Gastroesophageal sphincter (tissue), 4 donors: Measurements from ENCODE around the gene MAP3K13. TPM values are rescaled to one million over a fixed set of nuclear protein-coding genes. Genes with fewer than 3 reads are reported as not detected.

Experiments used
- ATAC-seq: fragments of 150-250 bp; one replicate; pipeline ENCODE4 v1.9.1; 2016; ENCODE audit warnings: mild to moderate bottlenecking, moderate library complexity
- H3K27ac ChIP-seq, 4 donors: fragments of 200-600 bp; sonication (generic) in 3 of 4; 1 replicate in 3 of 4; 2 replicates in 1 of 4; pipeline ENCODE4 v1.5.1; 2016 to 2019
- H3K27me3 ChIP-seq: fragments of 200-600 bp; sonication (generic); one replicate; pipeline ENCODE4 v1.5.1; 2019
- H3K36me3 ChIP-seq, 2 donors: fragments of 200-600 bp; sonication (generic); one replicate each; pipeline ENCODE4 v1.5.1; 2019; ENCODE audit warnings: control low read depth in 1 of 2
- H3K4me1 ChIP-seq, 3 donors: fragments of 200-600 bp; sonication (generic); 1 replicate in 2 of 3; 2 replicates in 1 of 3; pipeline ENCODE4 v1.5.1; 2016 to 2019; ENCODE audit warnings: control low read depth in 2 of 3
- H3K4me3 ChIP-seq, 2 donors: fragments of 200-600 bp; sonication (generic); one replicate each; pipeline ENCODE4 v1.5.1; 2019; ENCODE audit warnings: mild to moderate bottlenecking in 1 of 2, moderate library complexity in 1 of 2
- H3K9me3 ChIP-seq, 3 donors: fragments of 200-600 bp; sonication (generic); one replicate each; pipeline ENCODE4 v1.5.1; 2017 to 2019; ENCODE audit warnings: control low read depth in 2 of 3
- CTCF ChIP-seq, 4 experiments: fragments of 200-600 bp in 2 of 4; fragments of 450-650 bp in 2 of 4; sonication (generic) in 1 of 4; IDR thresholded peaks; one replicate each; pipeline ENCODE4 v1.5.1; 2017 to 2019; ENCODE audit warnings: antibody characterized with exemption in 4 of 4, mild to moderate bottlenecking in 2 of 4, moderate library complexity in 2 of 4
- EP300 ChIP-seq: sonication (generic); formaldehyde crosslinking; IDR thresholded peaks from one replicate; pipeline ENCODE4 v1.6.1; 2017; ENCODE audit warnings: antibody characterized with exemption, mild to moderate bottlenecking
- POLR2A ChIP-seq, 2 donors: fragments of 450-650 bp; IDR thresholded peaks; one replicate each; pipeline ENCODE4 v1.6.1; 2017; ENCODE audit warnings: antibody characterized with exemption in 2 of 2, mild to moderate bottlenecking in 2 of 2, moderate library complexity in 1 of 2
- POLR2AphosphoS5 ChIP-seq: sonication (generic); formaldehyde crosslinking; IDR thresholded peaks from one replicate; pipeline ENCODE4 v1.6.1; 2017; ENCODE audit warnings: antibody characterized with exemption
- WGBS, 2 donors: methylation state at CpG; one replicate each; pipeline ENCODE4 v1.1.5; 2018; ENCODE audit warnings: low coverage in 1 of 2; 5-methylcytosine and 5-hydroxymethylcytosine counted together
- total RNA-seq, 4 donors: library from RNA; depleted of rRNA; stranded (reverse); fragments of >200 nt; gene quantifications; one replicate each; pipeline ENCODE4 v1.1.0, GENCODE V29; 2016

The MAP3K13 gene
- total RNA-seq, 4 donors from 2014 or later = 17.1 to 29.2 (median 23.3) TPM

DNA sequence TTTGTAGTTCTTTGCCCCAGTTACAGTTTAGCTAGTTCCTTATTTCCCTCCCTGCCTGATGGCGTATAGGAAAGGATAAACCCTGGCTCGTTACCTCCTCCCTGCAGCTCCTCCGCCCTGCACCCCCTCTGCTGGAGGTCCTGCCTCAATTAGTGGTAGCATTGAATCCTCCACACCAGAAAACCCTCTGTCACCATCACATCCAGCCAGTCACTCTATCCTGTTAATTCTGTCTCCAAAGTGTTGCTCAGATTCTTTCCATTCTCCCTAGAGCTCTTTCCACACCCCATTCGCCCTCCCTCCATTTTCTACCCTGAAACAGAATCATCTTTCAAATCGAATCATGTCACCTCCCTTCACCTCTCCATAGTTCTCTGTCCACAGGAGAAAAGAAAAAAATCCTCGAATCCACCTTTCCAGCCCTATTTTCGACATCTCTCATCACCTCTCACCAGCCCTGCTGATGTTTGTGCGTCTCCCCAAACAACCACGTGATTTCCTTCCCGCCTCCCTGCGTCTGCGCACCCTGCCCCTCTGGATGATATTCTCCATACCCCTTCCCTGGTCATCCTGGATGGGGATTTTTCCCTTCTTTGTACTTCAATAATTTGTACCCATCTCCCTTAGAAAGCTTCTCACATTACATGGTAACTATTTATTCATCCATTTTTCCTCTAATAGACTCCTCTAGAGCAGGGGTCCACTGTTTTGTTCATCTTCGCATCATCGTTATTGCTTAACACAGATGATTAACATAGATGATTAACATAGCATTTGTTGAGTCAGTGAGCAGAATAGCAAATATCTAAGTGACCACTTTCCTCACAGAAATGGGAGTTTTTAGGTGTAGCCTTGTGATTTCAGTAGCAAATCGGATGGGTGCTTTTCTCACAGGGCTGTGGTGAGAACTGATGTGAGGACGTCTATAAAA lies 37.1 kb downstream of the MAP3K13 start:
- TF ChIP-seq POLR2AphosphoS5 = no peak
- no peak overlapping the region for H3K4me3 ChIP-seq
- H3K27me3 ChIP-seq = no peaks in the 10 kb centered on the region
- H3K9me3 ChIP-seq = no peaks in the 10 kb centered on the region
- H3K27ac ChIP-seq = no peak overlapping the region
- H3K4me1 ChIP-seq = peaks cover 0 to 17% (median 0%) of the 10 kb centered on the region in 3 donors
- 71 to 79% methylated on average over 11 to 16 of the region's 16 CpGs for WGBS, 2 donors
- no peak for ATAC-seq
- no peaks in the 10 kb centered on the region for H3K36me3 ChIP-seq

- Histone ChIP-seq H3K4me3 (no peak overlapping the region), H3K9me3 (no peaks in the 10 kb centered on the region), H3K27me3 (no peaks in the 10 kb centered on the region), H3K36me3 (no peaks in the 10 kb centered on the region), H3K27ac (no peak overlapping the region), H3K4me1 (peaks cover 0 to 17% (median 0%) of the 10 kb centered on the region in 3 donors)
- TF ChIP-seq POLR2AphosphoS5 (no peak), CTCF (IDR thresholded peaks at IDR 0.05) (no peak), EP300 (no peak), POLR2A (IDR thresholded peaks at IDR 0.05) (no peak)
- 89 to 100% methylated on average over 1 of the region's 1 CpG for WGBS, 2 donors
- ATAC-seq = no peak
Measured at GRCh38 chr3:185400866-185401265, 37.9 kb downstream of the MAP3K13 start.

- Histone ChIP-seq H3K4me3 (no peak overlapping the region), H3K36me3 (no peaks in the 10 kb centered on the region), H3K9me3 (no peaks in the 10 kb centered on the region), H3K27ac (no peak overlapping the region), H3K4me1 (peaks cover 0 to 17% (median 0%) of the 10 kb centered on the region in 3 donors), H3K27me3 (no peaks in the 10 kb centered on the region)
- no peak for TF ChIP-seq CTCF (IDR thresholded peaks at IDR 0.05)
- no peak for TF ChIP-seq POLR2A (IDR thresholded peaks at IDR 0.05)
- TF ChIP-seq POLR2AphosphoS5 = no peak
- TF ChIP-seq EP300 = no peak
- no peak for ATAC-seq
- 45 to 63% methylated on average over 7 of the region's 7 CpGs for whole genome bisulfite sequencing, 2 donors
Measured at GRCh38 chr3:185401319-185401955, 38.5 kb downstream of the MAP3K13 start.

DNA sequence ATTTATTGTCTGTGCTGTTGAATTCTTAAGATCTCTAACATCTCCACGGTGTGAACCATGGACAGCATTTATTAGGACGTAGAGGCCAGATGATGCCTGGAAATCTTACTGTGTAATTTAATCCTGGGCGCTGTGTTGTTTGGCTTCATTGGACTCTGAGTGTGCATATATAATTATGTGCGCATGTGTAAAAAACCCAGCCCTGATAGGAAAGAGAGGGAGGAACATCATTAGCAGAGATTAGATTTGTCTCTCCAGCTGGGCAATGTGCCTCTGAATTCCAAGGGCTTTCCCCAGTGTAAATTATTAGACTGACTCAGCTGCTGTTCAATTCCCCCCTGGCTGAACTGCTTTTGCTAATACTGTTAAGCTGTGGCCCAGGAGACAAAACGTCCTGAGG lies 39.6 kb downstream of the MAP3K13 start:
- H3K27ac ChIP-seq = no peak overlapping the region
- H3K9me3 ChIP-seq = no peaks in the 10 kb centered on the region
- no peaks in the 10 kb centered on the region for H3K27me3 ChIP-seq
- H3K4me3 ChIP-seq = no peak overlapping the region
- 28 to 30% methylated on average over 5 of the region's 5 CpGs for WGBS, 2 donors
- no peak for ATAC-seq
- no peak for TF ChIP-seq CTCF (IDR thresholded peaks at IDR 0.05)
- no peak for TF ChIP-seq EP300
- TF ChIP-seq POLR2A (IDR thresholded peaks at IDR 0.05) = no peak
- no peak for TF ChIP-seq POLR2AphosphoS5
- H3K4me1 ChIP-seq = peaks cover 0 to 17% (median 0%) of the 10 kb centered on the region in 3 donors
- no peaks in the 10 kb centered on the region for H3K36me3 ChIP-seq

DNA sequence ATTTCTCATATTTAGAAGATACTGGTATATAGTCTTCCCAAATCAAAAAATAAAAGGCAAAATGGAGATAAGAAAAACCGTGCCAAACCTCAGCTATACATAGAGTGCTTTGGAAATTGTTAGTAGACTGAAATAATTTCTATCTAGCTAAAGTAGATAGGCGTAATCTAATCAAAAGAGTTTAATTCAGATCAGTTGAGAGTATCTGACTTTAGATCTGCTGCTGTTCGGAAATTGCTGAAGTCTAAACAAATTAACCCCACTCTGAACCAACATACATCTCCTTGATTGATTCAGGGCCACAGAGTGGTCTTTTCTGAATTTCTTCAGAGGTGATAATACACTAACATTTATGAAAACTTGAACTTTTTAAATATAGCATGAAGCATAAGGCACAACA lies 40.1 kb downstream of the MAP3K13 start:
- TF ChIP-seq EP300 (no peak), POLR2A (IDR thresholded peaks at IDR 0.05) (no peak), CTCF (IDR thresholded peaks at IDR 0.05) (no peak), POLR2AphosphoS5 (no peak)
- H3K4me1 ChIP-seq = peaks cover 0 to 17% (median 0%) of the 10 kb centered on the region in 3 donors
- H3K27me3 ChIP-seq = no peaks in the 10 kb centered on the region
- no peak overlapping the region for H3K4me3 ChIP-seq
- WGBS, 2 donors = 61 to 70% methylated on average over 3 of the region's 3 CpGs
- no peaks in the 10 kb centered on the region for H3K36me3 ChIP-seq
- ATAC-seq = no peak
- H3K9me3 ChIP-seq = no peaks in the 10 kb centered on the region
- H3K27ac ChIP-seq = no peak overlapping the region
